Activated naive CD4-positive, alpha-beta T cell treated with anti-CD3 and anti-CD28 coated beads, Interleukin-2, amount 50 U/mL, for 24 hours (primary cell): ENCODE measurements around the gene SLC41A2.

Experiments
- H3K27ac Mint-ChIP-seq: one replicate; pipeline ENCODE4 v1.8.0; 2021; ENCODE audit warnings: mild to moderate bottlenecking, mixed read lengths
- H3K27me3 Mint-ChIP-seq: one replicate; pipeline ENCODE4 v1.8.0; 2021; ENCODE audit warnings: mixed read lengths
- H3K36me3 Mint-ChIP-seq: one replicate; pipeline ENCODE4 v1.8.0; 2021; ENCODE audit warnings: mixed read lengths
- H3K4me1 Mint-ChIP-seq: one replicate; pipeline ENCODE4 v1.8.0; 2021; ENCODE audit warnings: mixed read lengths
- H3K4me3 Mint-ChIP-seq: one replicate; pipeline ENCODE4 v1.8.0; 2021; ENCODE audit warnings: mild to moderate bottlenecking, mixed read lengths
- H3K9me3 Mint-ChIP-seq: one replicate; pipeline ENCODE4 v1.8.0; 2021; ENCODE audit warnings: mixed read lengths

SLC41A2 gene

GRCh38 chr12:104921340-104921739, 36.8 kb downstream of the SLC41A2 start:
- peaks cover 17% of the 10 kb centered on the region for H3K9me3 Mint-ChIP-seq
- H3K36me3 Mint-ChIP-seq: peaks cover 5% of the 10 kb centered on the region
- H3K4me3 Mint-ChIP-seq: no peak overlapping the region
- no peaks in the 10 kb centered on the region for H3K27me3 Mint-ChIP-seq
- no peak overlapping the region for H3K27ac Mint-ChIP-seq
- no peaks in the 10 kb centered on the region for H3K4me1 Mint-ChIP-seq

GRCh38 chr12:104911942-104912341, 46.1 kb downstream of the SLC41A2 start:
- Mint-ChIP-seq H3K27ac (no peak overlapping the region), H3K27me3 (peaks cover 3% of the 10 kb centered on the region), H3K36me3 (no peaks in the 10 kb centered on the region), H3K4me1 (no peaks in the 10 kb centered on the region), H3K4me3 (no peak overlapping the region), H3K9me3 (no peaks in the 10 kb centered on the region)

GRCh38 chr12:104910196-104910840, 47.8 kb downstream of the SLC41A2 start:
- H3K27me3 Mint-ChIP-seq: peaks cover 3% of the 10 kb centered on the region
- H3K36me3 Mint-ChIP-seq: no peaks in the 10 kb centered on the region
- no peaks in the 10 kb centered on the region for H3K9me3 Mint-ChIP-seq
- H3K4me1 Mint-ChIP-seq: no peaks in the 10 kb centered on the region
- peak overlapping the region; percentile 38 for H3K27ac Mint-ChIP-seq
- H3K4me3 Mint-ChIP-seq: no peak overlapping the region

GRCh38 chr12:104909761-104910160, 48.3 kb downstream of the SLC41A2 start:
- Mint-ChIP-seq H3K9me3 (no peaks in the 10 kb centered on the region), H3K4me3 (no peak overlapping the region), H3K27me3 (peaks cover 3% of the 10 kb centered on the region), H3K4me1 (no peaks in the 10 kb centered on the region), H3K36me3 (no peaks in the 10 kb centered on the region), H3K27ac (no peak overlapping the region)
